Putamen (tissue), 1 donor: ENCODE data around the gene ZBTB7C.

Experiments
- DNase-seq: peaks from one replicate; pipeline ENCODE4 v3.0.0-alpha.2; 2016; ENCODE audit warnings: low spot score

The ZBTB7C gene

GRCh38 chr18:48085781-48086487 is 323.2 kb downstream of the ZBTB7C start:
- DNase-seq, result no peak

DNA sequence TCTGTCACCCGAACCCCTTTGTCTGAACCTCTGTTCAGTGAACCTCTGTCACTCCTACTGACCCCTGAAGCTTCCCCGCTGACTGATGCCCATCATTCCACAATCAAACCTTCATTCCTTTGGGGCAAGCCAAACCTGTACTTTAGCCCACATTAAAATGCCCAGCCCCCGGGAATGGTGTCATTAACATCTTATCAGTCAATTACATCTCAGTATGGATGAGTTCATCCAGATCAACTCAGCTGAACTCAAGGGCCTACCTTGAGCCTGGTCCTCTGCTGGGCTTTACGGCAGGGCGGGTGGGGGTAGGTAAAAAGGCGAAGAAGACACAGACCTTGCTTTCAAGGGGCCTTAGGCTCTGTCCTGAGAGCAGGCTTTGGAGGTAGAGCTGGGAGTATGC is 324.3 kb downstream of the ZBTB7C start:
- DNase-seq, result no peak

- no peak for DNase-seq
These were observed 325.0 kb downstream of the ZBTB7C start for GRCh38 chr18:48084041-48084757.

GRCh38 chr18:48080546-48080945 is 328.6 kb downstream of the ZBTB7C start:
- no peak for DNase-seq

DNA sequence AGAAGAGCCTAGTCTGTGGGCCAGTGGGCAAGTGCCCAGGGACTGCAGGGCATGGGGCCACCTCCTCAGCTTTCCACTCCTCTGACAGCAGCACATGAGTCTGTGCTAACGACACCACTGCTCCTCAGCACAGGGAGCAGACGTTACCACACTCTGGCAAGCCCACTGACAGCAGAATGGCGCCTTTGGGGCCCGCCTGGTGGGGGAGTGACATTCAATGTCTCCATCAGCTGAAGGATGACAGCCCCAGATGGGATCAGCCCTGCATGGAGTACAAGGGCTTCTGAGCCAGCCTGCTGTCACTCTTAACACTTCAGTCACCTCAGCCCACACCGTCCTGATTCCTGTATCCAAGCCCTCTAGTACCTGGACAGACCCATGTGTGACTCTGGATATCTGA is 329.3 kb downstream of the ZBTB7C start:
- DNase-seq, result no peak

- no peak for DNase-seq
These were observed 330.7 kb downstream of the ZBTB7C start for GRCh38 chr18:48078448-48078847.

DNA sequence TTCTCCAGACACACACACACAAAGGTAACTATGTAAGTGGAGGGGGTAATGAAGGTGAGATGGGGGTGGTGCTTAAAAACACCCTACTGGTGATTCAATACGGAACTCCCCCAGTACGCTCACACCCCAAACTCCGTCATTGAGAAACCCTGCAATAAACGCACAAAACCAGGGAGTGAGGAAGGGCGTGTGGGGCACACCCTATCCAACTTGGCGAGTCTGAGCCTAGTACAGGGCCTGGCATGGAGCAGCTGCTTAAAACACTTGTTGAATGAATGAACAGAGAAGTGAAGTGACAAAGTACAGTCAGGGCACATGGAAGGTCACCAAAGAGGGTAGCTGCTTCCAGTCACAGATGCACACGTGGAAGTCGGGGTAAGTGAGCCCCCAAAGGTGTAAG is 331.9 kb downstream of the ZBTB7C start:
- DNase-seq, result no peak

GRCh38 chr18:48076461-48076860 is 332.7 kb downstream of the ZBTB7C start:
- no peak for DNase-seq

GRCh38 chr18:48075707-48076093 is 333.5 kb downstream of the ZBTB7C start:
- DNase-seq, result no peak

DNA sequence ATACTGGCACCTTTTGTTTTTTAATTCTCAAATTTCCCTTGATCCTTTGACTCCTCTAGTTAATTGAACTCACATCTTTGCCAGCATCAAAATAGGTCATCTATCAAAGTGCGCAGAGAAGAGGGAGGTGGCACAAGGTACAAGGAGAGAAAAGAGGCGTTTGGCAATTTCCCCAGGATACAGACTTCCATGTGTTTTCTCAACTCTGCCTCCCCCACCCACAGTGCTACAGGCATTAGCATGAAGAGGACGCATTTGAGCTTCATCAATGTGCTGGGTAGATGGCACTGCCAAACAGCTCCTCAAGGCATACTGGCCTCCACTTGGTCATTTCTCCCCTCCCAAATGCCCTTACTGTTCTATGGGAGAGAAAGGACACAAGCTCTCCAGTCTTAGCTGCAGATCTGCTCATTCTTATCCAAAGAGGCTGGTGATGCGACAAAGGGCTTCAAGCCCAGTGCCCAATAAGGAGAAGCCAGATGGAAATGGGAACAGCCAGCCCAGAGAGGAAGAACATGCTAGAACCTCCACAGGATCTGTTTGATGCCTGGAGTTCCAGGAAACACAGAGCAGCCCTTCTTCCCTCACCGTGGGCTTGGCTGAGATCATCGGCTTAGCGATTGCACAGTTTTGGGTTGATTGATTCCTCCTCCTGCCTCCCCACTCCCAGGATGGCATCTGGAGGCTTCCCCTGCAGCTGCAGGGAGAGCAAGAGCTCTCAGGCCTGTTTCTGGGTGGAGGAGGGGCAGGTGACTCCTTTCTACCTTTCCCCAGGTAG is 334.1 kb downstream of the ZBTB7C start:
- DNase-seq, result peak; percentile 75

DNA sequence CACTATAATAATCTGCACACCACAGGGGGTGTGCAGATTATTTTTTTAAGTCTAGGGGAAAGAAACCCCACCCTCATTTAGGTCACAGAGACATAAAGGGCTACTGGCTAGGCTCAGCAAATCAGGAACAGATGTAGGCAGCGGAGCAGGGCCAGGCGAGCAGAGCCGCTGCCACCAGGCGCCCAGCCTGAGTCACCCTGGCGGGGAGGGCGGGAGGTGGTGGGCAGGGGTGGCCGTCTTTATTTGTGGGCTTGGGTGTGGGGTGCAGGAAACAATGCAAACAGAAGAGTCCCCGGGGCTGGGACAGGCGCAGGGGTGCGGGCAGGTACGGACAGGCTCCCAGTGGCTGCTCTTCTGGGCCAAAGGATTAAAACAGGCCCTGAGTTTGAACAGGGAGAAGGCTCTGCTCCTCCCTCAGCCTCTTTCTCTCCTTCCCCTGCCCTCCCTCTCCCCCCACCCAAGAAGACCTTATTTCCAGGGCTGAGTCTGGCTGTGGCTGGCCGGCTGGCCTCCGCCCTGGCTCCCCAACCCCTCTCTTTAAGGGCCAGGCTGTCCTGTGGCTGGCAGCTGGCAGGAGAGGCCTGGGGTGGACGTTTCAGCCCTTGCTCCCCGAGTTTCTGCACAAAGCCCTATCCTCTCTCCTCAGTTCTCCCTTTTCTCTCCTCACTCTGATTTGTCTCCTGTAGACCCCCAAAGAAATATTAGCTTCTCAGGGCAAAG is 335.8 kb downstream of the ZBTB7C start:
- no peak for DNase-seq

- peak; percentile 58 for DNase-seq
These were observed 336.6 kb downstream of the ZBTB7C start for GRCh38 chr18:48072428-48073204.

DNA sequence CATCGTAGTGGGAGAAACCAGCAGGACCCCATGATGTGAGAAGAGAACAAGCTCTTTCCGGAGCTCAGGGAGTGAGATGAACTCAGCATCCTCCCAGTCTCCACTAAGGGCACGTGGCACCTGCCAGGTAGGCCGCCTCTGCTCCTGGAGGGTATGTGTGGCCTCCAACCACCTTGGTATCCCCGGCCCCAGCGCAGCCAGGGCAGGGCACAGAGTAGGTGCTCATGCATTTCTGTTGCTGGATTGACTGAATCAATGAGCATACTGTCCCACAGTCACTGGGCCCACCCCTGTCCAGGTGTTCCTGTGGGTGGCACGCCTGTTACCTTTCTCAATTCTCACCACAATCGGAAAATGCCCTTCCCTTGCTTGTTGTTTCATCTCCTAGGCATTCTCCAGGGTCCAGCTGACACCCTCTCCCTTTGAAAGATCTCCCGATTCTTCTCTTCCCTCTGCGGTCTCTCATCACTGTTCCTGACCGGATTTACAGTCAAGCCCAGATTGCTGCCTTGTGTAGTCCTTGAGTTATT is 340.2 kb downstream of the ZBTB7C start:
- DNase-seq, result no peak

DNA sequence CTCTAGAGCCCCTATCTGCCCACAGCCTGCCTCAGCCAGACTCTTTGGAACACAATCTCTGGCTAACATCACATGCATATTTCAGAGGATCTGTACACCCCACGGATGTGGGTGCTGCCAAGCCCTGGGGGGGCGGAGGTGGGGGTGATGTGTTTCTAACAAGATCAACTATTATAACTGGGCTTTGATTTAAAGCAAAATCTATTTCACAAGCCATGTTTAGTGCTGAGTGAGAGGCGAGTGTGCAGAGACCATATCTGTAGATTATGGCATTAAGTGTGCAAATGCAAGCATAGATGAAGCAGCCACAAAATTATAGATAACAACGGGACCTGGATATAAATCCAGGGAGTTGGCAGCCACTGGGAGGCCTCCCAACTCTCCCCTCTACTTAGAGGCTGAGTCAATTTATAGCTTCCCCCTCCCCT is 342.9 kb downstream of the ZBTB7C start:
- DNase-seq, result peak; percentile 27

DNA sequence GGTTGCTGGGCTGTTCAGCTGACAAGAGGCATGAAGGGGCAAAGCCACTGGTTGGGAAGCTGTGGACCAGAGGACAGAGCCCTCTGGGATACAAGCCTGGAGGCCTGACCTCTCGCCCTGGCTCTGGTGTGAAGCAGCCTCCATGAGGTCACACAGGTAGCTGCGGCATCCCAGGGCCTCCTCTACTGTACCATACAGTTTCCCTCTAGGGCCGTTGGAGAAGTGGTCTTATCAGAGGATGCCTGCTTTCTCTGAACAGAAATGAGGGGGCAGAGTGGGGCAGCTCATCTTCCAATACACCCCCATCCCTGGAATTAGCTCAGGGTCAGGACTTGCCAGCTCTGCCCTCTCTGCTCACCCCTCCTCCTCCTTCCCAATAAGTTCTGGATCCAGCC is 343.6 kb downstream of the ZBTB7C start:
- no peak for DNase-seq

- no peak for DNase-seq
These were observed 344.1 kb downstream of the ZBTB7C start for GRCh38 chr18:48064978-48065600.

DNA sequence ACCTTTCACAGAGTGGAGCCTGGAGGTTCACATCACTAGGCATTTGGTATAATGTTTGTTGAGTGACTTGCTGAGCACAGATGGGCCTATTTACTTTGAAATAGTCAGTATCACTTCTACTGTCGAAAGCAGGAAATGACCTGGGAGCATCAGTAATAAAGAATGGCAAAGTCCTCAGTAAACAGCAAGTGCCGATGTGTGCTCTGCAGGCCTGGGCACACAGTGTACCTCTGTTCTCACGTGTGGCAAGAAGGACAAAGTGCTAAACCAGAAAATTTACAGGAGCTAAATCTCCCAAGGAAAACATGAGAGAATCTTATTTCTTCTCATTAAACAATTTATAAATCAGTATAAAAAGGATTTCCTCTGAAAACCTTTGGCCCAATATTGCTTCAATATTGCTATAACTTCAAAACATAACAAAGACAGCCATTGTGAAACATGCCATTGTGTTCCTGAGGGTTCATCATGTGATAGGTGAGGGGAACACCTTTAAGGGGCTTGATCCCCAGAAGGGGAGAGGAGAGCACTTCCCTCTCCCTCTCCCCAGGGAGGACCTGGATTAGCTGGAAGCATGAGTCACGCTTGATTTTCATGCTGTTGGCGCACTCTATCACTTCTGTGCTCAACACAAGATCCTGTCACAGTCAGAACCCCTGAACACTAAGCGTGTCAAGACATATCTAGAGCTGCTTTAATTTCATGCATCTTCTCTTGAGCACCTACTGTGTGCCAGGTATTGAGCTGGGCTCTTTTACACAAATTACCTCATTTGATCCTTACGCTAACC is 347.2 kb downstream of the ZBTB7C start:
- DNase-seq, result no peak

DNA sequence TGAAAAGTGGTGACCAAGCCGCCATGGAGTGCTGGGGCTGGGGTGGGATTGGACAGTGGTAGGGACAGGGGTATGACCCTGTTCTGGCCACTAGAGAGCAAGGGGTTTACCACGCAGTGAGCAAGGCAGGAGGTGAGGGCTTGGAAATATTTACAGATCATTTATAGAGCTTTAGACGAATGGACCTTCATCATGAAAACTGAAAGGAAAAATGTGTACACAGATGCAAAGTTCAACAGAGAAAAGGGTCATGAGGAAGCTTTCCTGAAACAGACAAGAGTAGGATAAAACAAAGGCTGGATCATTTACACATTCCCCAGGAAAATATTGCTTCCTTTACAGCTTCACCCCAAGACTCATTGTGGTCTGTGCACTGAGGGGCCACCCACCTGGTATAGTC is 348.2 kb downstream of the ZBTB7C start:
- no peak for DNase-seq

DNA sequence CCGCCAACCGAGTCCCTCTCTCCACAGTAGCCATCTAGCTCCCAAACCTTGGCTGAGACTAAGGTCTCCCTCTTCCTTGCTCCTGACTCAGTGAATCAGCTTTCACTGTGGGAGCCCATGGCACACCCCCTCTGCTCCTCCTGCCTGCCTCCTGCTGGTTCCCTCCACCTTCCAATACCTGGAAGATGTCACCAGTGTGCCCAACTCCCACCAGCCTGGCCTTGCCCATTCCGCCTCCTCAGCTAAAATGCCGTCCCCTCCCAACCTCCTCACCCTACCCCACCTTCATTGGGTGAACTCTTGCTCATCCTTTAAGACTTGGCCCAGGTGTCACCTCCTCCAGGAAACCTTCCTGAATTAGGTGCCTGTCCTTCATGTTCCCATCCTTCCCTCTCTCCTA is 348.8 kb downstream of the ZBTB7C start:
- no peak for DNase-seq

DNA sequence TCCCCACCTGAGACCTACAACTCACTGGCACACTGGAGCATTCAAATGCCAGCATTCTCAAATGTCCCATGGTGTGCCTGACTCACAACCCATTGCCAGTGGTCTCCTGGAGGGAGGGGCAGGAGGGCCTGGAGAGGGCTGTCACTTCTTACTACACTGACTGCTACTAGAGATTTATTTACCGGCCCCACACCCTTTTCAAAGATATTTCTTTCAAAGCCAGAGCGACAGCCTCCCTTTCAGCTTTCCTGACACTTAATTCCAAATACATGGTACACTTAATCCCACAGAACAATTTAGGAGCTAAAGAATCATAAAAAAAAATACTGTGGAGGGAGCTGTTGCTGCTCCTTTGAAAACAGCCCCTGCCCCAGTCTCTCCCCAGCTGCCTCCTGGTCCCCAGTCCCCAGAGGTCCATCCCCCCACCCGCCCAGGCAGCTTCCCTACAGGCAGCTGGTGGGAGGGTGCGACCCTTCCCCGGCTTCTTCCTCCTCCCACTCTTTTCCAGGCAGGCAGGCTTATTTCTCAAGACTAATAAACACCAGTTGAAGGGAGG is 349.6 kb downstream of the ZBTB7C start:
- no peak for DNase-seq
